GM21576 (cell line): ENCODE results near the gene DDC.

Experiments used
- ATAC-seq: cut with Tn5 transposase; IDR thresholded peaks from one replicate; pipeline ENCODE4 v1.9.1; 2021; ENCODE audit warnings: mild to moderate bottlenecking, moderate library complexity; ENCODE audit not compliant: unreplicated experiment

The DDC gene

GRCh38 chr7:50488379-50488778 is 76.8 kb downstream of the DDC start:
- ATAC-seq, result no peak

DNA sequence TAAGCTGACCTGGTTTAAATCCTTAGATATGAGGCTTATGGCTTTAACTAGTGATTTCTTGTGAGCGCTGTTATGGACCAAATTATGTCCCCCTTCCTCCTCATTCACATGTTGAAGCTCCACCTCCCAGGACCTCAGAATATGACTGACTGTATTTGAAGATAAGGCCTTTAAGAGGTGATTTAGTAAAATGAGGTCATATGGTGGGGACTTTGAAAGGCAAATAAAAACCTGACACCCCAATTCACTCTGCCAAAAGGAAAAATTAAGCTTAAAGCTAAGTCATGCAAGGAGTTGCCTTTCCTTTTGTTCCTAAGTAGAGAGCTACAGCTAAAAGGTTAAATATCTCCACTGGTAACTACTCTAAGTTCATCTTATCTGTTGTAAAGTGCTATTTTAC is 78.7 kb downstream of the DDC start:
- no peak for ATAC-seq

- ATAC-seq, result no peak
These were observed 83.3 kb downstream of the DDC start for GRCh38 chr7:50481867-50482266.

DNA sequence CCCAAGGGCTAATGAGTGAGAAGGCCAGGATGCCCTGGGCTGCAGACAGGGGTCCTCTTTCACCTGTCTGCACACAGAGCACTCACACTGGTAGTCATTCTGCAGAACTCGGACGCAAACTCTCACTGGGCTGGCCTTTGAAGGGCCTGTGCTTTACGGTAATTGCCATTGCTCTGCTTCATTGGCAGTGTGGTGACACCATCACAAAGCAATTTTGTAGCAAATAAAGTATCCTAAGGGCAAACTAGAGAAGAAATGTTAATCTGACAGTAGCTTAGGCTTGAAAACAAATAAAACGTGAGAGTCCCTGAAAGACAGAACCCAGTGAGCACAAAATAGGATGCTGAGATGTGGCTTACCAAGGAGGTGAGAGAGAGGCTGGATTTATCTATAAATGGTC is 84.4 kb downstream of the DDC start:
- no peak for ATAC-seq

DNA sequence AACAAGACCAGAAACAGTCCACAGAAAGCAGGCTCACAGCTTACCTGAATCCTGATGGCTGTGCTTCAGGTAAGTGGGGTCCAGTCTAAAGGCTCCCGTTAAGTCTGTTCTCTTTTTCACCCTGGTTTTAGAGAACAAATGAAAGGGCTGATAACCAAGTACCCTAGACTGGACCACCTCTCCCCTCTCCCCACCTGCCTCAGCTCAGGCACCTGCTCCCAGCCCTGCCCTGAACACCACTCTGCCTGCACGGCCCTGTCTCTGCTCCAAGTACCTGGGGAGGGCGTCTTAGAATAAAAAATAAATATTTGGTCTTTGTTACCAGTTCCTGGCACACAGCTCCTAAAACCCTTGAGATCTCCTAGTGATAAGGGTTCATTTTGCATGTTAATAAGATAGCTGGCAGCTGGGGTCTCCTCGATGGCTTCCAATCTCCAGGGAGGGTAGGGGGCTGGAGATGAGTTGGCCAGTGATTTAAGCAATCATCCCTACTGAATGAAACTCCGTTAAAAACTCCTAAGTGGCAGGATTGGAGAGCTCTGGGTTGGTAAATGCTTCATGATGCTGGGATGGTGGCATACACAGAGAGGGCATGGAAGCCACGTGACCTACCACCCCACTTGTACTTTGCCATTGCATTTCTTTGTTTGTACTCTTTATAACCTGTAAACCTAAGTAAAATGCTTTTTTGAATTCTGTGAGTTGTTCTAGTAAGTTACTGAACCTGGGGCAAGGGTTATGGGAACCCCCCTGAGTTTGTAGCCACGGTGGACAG is 85.3 kb downstream of the DDC start:
- ATAC-seq, result no peak

DNA sequence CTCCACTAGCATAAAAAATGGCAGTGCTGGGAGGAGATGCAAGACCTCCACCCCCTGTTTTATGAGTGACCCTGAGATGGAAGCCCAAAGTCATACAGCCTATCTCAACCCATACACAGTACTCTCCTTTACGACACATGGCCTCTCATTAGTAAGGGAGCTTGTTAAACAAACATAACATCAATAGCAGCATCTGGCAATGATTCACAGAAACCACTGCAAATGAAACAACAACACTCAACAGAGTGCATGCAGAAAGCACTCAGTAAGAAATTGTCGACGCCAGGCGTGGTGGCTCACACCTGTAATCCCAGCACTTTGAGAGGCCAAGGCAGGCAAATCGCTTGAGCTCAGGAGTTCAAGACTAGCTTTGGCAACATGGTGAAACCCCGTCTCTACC is 87.6 kb downstream of the DDC start:
- no peak for ATAC-seq

GRCh38 chr7:50476953-50477625 is 88.1 kb downstream of the DDC start:
- ATAC-seq, result no peak

- ATAC-seq, result peak; percentile 64
These were observed 89.9 kb downstream of the DDC start for GRCh38 chr7:50475340-50475739.

GRCh38 chr7:50474382-50475160 is 90.6 kb downstream of the DDC start:
- no peak for ATAC-seq

GRCh38 chr7:50473531-50473930 is 91.7 kb downstream of the DDC start:
- no peak for ATAC-seq

GRCh38 chr7:50472427-50472826 is 92.8 kb downstream of the DDC start:
- no peak for ATAC-seq

DNA sequence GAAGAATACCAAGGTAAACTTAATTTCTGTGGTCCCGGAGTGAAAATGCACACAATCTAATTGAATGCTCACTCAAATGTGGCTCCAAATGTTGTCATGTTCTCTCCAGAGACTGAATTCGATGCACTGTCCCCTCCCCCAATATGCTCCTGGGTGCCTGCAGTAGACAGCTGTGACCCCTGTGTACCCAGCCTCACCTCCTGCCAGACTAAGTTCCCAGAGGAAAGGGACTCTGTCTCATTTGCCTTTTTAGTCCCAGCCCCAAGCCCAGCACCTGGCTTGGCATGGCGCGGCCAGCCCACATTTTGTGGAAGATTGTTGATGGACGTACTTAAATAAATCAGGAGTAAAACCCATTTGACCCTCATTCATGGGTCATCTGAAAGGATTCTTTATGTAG is 93.2 kb downstream of the DDC start:
- no peak for ATAC-seq

GRCh38 chr7:50470250-50471163 is 94.7 kb downstream of the DDC start:
- ATAC-seq, result no peak

- ATAC-seq, result no peak
These were observed 96.0 kb downstream of the DDC start for GRCh38 chr7:50469181-50469580.

- peak; percentile 92 for ATAC-seq
These were observed 97.2 kb downstream of the DDC start for GRCh38 chr7:50467817-50468610.

- no peak for ATAC-seq
These were observed 98.2 kb downstream of the DDC start for GRCh38 chr7:50466815-50467585.

DNA sequence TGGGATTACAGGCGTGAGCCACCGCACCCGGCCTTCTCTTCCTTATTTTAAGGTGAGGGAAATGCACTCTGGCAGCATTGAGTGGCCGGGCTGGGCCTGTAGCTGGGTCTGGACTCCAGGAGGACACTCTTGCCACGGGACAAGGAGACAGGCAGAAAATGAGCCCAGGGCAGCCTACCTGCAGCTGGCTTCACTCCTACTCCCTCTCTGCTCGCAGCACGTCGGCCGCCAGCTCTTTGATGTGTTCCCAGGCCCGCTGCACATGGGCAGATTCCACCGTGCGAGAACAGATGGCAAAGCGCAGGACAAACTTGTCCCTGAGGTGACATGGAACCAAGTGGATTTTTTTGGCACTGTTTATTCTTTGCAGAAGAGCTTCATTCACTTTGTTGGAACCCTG is 102.2 kb downstream of the DDC start:
- ATAC-seq, result no peak

DNA sequence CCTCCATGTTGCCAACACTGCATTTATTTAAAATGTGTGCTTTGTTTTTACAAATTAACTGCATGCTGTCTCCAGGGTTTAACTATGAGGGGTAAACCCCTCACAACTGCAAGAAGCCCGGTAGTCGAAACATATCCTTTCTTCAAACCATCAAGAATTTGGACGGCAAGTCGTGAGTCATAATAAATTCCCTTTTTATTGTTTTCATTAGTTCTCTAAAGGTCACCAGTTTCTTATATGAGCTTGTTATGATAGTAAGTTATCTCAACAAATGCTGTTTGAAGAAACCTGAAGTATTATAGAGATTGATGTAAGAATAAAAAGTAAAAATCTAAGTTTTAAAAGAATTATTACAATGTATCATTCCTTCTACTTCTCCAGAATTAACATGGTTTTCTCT is 102.8 kb downstream of the DDC start:
- no peak for ATAC-seq

DNA sequence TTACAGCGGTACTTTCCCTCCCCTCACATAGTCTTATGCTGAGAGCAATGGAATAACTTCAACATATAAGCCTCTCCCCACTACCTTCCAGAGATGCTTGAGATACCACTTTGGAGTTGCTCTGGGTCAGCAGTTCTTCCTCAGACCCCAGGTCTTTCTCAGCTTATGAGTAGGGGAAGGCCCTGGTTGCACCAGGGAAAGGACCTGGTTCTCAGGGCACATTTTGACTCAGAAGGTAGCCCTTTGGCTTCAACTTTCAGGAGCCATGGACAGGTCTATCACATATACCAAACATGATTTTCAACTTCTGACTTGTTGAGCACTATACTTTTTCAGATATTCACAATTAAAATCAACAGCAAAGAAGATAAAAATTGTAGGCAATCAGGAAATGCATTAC is 103.5 kb downstream of the DDC start:
- no peak for ATAC-seq
